ENCODE results near the gene PNKD.

Gene PNKD

DNA sequence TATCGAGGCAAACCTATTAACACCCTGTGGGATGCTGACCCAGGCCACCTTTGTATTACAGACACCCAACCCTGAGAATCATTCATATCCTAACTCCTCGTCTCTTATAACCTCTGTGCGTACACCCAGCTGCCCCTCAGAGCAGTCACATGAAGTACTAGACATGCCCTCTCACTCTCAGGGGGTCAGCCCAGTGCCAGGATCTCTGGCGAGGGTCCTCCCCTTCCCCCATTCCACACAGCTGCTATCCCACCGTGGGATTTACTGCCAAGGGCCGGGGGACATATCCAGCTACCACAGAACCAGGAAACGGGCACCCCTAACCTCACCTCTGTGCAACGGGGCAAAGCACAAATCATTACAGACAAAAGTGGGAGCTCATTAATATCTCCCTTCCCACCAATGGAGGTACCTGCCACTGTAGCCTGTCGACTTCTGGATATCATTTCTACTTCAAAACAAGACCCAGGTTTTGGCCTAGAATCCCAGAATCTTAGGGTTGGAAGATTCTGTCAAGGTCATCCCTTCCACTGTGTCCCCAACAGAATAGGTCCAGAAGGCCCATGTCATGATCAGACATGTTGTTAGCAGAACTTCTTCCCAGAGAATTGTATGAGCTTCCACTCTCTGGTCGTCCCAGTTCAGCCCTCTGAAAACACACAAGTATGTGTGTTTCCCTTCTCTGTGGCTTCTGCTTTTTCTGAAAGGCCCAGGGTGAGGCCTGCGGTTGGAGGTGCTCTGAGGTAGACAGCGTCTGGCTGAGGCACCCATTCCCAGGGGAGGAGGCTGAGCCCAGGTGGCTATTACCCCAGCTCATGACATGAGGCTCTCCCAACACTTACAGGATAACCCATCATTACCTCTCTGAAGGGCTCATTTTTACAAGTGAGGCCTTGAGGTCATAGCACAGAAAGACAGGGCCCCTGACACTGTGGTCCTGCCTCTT, 20.3 kb downstream of the PNKD start:
- TF ChIP-seq TCF12 (IDR thresholded peaks at IDR 0.05; ENCODE audit: low read depth) (no peak), RAD21 (IDR thresholded peaks at IDR 0.05; ENCODE audit: low read depth) (no peak), EGR1 (IDR thresholded peaks at IDR 0.05) (no peak), NFIC (IDR thresholded peaks at IDR 0.05) (no peak), EP300 (IDR thresholded peaks at IDR 0.05; ENCODE audit: borderline replicate concordance) (no peak), CREB1 (IDR thresholded peaks at IDR 0.05; ENCODE audit: low read depth) (no peak), YY1 (IDR thresholded peaks at IDR 0.05; ENCODE audit: low read depth) (no peak), ZBTB7A (IDR thresholded peaks at IDR 0.05; ENCODE audit: low read depth) (no peak), FOXM1 (IDR thresholded peaks at IDR 0.05; ENCODE audit: borderline replicate concordance, low read depth) (no peak)
- TF ChIP-seq, protein P1, sequence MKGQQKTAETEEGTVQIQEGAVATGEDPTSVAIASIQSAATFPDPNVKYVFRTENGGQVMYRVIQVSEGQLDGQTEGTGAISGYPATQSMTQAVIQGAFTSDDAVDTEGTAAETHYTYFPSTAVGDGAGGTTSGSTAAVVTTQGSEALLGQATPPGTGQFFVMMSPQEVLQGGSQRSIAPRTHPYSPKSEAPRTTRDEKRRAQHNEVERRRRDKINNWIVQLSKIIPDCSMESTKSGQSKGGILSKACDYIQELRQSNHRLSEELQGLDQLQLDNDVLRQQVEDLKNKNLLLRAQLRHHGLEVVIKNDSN (IDR thresholded peaks at IDR 0.05) = no peak
- TF ChIP-seq, protein P2, sequence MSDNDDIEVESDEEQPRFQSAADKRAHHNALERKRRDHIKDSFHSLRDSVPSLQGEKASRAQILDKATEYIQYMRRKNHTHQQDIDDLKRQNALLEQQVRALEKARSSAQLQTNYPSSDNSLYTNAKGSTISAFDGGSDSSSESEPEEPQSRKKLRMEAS (IDR thresholded peaks at IDR 0.05) = no peak
- TF ChIP-seq, protein P3, sequence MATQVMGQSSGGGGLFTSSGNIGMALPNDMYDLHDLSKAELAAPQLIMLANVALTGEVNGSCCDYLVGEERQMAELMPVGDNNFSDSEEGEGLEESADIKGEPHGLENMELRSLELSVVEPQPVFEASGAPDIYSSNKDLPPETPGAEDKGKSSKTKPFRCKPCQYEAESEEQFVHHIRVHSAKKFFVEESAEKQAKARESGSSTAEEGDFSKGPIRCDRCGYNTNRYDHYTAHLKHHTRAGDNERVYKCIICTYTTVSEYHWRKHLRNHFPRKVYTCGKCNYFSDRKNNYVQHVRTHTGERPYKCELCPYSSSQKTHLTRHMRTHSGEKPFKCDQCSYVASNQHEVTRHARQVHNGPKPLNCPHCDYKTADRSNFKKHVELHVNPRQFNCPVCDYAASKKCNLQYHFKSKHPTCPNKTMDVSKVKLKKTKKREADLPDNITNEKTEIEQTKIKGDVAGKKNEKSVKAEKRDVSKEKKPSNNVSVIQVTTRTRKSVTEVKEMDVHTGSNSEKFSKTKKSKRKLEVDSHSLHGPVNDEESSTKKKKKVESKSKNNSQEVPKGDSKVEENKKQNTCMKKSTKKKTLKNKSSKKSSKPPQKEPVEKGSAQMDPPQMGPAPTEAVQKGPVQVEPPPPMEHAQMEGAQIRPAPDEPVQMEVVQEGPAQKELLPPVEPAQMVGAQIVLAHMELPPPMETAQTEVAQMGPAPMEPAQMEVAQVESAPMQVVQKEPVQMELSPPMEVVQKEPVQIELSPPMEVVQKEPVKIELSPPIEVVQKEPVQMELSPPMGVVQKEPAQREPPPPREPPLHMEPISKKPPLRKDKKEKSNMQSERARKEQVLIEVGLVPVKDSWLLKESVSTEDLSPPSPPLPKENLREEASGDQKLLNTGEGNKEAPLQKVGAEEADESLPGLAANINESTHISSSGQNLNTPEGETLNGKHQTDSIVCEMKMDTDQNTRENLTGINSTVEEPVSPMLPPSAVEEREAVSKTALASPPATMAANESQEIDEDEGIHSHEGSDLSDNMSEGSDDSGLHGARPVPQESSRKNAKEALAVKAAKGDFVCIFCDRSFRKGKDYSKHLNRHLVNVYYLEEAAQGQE (IDR thresholded peaks at IDR 0.05; ENCODE audit: low read depth) = no peak

DNA sequence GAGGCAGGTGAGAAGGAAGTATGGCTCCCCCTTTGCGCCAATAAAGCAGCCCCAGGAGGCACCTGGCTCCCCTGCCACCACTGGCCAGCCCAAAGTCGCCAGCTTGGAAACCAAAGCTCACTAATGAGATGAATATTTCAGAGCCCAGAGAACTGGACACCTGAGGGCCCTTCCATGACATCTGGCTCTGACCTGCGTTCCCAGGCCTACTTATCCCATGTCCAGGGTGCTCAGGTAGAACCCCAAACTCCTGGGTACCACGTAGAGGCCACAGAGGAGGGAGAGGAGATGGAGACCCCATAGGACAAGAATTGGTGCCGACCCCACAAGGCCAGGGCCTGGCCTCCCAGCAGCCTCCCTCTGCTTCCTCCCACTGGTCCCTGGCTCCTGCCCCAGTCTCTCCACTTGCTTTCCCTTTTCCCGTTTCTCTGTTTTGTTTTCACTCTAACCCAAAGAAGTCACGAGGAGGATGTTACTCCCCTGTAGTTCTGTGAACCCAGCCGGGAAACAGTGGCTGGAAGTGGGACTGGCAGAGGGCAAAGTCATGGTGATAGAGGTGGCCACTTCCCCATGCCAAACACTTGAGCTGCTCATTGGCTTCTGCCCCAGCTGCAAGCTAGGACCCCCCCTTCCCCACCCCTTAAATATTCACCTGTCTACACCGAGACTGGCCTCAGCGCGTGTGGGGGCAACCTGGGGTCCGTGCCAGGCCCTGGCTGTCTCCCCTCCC, 21.2 kb downstream of the PNKD start:
- TF ChIP-seq EP300 (IDR thresholded peaks at IDR 0.05; ENCODE audit: borderline replicate concordance) (no peak), ZBTB7A (IDR thresholded peaks at IDR 0.05; ENCODE audit: low read depth) (peak; percentile 55)

DNA sequence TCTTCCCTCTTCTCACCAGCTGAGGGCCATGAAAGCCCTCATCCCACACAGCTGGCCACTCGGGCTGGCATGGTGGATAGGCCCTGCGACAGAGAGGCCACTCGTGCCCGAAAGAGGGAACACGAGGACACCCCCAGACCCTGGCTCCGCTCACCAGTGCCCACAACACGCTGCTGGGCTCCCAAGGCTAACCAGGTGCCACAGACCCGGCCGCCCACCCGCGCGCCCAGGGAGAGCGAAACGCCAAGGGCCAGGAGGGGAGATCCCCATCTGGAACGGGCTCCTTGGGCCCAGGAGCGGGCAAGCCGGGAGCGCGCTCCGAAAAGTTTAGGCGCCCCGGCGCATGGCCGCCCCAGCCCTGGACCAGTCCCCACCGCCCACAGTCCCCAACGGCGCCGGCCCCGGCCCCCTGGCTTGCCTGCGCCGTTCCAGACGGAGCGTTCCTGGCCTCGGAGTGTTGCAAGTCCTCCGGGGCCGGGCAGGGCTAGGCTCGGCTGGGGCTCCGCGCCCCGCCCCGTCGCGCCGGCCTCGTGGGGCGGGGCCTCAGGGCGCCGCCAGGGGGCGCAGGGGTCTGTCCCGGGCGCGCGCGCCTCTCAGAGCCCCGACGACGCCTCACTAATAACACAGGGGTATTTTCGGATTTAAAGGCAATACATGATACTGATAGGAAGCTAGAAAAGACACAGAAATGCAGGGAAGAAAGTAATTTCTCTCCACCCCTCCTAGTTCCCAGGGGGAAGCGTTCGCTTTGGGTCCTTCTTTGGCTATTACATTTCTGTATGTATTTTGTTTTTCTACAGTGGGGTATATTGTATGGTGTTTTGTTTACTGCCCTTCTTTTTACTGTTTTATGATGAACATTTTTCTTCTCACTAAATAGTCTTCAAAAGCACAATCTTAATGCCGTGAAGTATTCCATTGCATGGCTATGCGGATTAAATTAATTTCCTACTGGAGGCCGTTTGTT, 22.0 kb downstream of the PNKD start, which contains the start of gene TMBIM1:
Gene TMBIM1 (minus strand): TSS at position 456 of the 967 bp plus-strand sequence. CDS start 10,362 bp downstream, outside the sequence.
- TF ChIP-seq TAF1 (IDR thresholded peaks at IDR 0.05; ENCODE audit: low read depth) (peak; percentile 31; the same call in 1 of the 2 replicates), FOXM1 (IDR thresholded peaks at IDR 0.05; ENCODE audit: borderline replicate concordance, low read depth) (no peak), RAD21 (IDR thresholded peaks at IDR 0.05; ENCODE audit: low read depth) (peak; percentile 36; the same call in 1 of the 2 replicates), CEBPB (IDR thresholded peaks at IDR 0.05) (peak; percentile 63; the same call in 1 of the 2 replicates), YY1 (IDR thresholded peaks at IDR 0.05; ENCODE audit: low read depth) (no peak; the same call in 1 of the 2 replicates), CREB1 (IDR thresholded peaks at IDR 0.05; ENCODE audit: low read depth) (no peak), EGR1 (IDR thresholded peaks at IDR 0.05) (no peak), NFIC (IDR thresholded peaks at IDR 0.05) (no peak), EP300 (IDR thresholded peaks at IDR 0.05; ENCODE audit: borderline replicate concordance) (no peak), ZBTB7A (IDR thresholded peaks at IDR 0.05; ENCODE audit: low read depth) (peak; percentile 53; the same call in 1 of the 2 replicates), TCF12 (IDR thresholded peaks at IDR 0.05; ENCODE audit: low read depth) (peak; percentile 15; the same call in 1 of the 2 replicates), TEAD4 (IDR thresholded peaks at IDR 0.05) (no peak)
- TF ChIP-seq, protein P3 (IDR thresholded peaks at IDR 0.05; ENCODE audit: low read depth) = no peak
- TF ChIP-seq, protein P1 (IDR thresholded peaks at IDR 0.05) = no peak
- TF ChIP-seq, protein P2 (IDR thresholded peaks at IDR 0.05) = 0 out of 2 replicates have a peak, but pooled peaks have one; percentile 41

DNA sequence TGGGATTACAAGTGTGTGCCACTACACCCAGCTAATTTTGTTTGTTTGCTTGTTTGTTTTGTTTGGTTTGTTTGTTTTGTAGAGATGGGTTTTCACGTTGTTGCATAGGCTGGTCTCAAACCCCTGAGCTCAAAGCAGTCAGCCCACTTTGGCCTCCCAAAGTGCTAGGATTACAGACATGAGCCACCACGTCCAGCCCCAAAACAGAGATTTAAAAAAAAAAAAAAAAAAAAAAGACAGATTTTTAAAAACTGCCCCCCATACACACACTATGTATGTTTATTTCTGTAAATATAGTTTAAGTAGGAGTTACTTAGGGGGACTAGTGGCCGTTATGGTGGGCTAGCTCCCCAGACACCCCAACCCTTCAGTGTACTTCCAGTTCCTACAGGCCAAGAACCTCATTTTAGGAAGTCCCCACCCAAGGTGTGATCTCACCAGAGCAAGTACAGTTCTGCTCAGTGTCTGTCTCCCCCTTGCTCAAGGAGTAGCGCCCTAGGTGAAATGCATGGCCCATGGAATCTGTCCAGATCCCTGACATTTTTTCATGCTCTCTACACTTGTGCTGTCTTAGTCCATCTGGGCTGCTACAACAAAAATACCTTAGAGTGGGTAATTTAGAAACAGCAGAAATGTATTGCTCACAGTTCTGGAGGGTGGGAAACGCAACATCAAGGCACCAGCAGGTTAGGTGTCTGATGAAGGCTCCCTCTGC, 23.6 kb downstream of the PNKD start:
- no peak for TF ChIP-seq CEBPB (IDR thresholded peaks at IDR 0.05)
